HK-2 (cell line): Measurements from ENCODE around the gene TBC1D2.
"Not testable (repeated sequence)": the region's sequence is repeated elsewhere in the genome, so short reads cannot be mapped to it uniquely, and the experiment has no call there.

Source experiments
- DNase-seq: peaks from one replicate; pipeline ENCODE4 v3.0.0-alpha.2; 2018; ENCODE audit not compliant: unreplicated experiment

The TBC1D2 gene

GRCh38 chr9:98191671-98192502 lies 63.6 kb downstream of the TBC1D2 start:
- peak; percentile 36 for DNase-seq

- no peak for DNase-seq
These were observed 64.3 kb downstream of the TBC1D2 start for GRCh38 chr9:98191181-98191608.

- DNase-seq: no peak
These were observed 64.7 kb downstream of the TBC1D2 start for GRCh38 chr9:98190757-98191105.

- DNase-seq: no peak
These were observed 66.0 kb downstream of the TBC1D2 start for GRCh38 chr9:98189412-98189811.

GRCh38 chr9:98187926-98188325 lies 67.5 kb downstream of the TBC1D2 start:
- no peak for DNase-seq

DNA sequence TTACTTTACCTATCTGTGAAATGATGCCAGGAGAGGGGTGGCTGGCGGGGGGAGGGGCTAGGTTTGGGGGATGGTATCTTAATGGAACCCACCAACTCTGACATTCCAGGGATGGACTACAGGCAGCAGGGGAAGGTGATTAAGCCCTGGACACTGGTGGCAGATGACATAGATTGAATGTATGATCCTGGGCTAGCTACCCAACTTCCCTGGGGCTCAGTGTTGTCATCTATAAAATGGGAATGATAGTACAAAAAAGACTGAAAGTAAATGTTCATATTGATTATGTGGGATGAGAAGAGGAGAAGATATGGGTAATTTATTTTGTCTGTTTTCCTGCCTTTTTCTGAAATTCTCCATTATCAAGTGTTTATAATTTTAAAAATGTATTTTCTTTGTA lies 69.2 kb downstream of the TBC1D2 start:
- DNase-seq: no peak

DNA sequence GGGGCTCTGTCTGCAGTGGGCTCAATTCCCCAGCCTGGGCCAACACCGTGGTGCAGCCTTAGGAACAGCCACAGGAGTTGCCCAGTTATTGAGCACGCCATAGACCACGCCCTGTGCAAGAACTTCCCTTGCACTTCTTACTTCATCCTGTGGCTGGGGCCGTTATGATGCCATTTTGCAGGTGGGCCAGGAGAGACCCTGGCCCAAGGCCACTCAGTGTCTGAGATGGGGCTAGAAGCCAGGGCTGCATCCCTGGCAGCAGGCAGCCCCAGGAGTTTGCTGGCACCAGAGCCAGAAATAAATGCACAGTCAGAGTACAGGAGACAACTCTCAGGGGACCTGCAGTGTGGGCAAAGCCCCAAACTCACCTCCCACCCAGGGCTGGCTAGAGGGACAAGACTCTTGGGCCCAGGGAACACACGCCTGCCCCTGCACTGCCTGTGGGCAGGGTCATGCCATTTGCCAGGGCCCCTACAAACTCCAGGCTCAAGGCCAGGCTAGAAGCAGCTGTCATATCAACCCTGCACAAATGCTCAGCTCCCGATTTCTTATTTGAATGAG lies 69.8 kb downstream of the TBC1D2 start:
- no peak for DNase-seq

DNA sequence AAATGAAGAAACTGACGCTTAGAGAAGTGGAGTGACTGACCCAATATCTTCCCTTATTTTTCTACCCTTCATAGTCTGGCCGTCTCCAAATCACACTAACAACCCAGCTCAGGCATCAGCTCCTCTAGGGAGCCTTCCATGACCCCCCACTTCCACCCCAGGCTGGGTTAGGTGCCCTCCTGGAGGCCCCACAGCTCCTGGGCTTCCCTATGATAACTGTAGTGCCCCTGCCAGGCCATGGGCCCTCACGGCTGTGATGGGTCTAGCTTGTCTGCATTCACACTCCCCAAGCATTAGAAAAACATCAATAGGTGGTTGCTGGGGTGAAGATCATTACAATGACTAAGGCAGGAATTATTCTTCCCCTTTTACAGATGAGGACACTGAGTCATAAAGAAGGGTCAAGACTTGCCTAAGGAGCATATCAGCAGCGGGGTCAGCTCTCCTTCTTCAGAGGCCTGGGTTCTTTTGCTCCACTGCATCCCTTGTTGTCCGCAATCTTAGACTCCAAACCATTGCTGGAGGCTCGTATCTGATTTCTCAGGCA lies 70.4 kb downstream of the TBC1D2 start:
- DNase-seq: no peak

DNA sequence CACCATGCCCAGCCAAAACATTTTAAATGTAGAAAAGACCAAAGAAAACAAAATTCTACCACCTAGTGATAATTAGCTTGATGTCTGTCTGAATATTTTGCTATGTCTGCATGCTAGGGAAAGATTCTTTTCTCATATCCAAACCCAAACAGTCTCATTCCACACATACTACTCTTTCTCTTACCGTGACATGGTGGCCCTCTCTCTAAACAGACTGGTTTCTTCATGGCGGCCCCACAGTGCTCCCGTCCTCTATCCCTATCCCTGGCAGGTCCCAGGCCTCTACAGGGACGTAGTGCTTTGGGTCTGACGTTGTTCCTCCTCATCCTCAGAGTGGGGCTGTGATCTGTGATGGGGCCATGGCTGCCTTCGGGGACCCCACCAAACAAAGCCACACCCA lies 71.1 kb downstream of the TBC1D2 start:
- DNase-seq: no peak

GRCh38 chr9:98182889-98183599 lies 72.4 kb downstream of the TBC1D2 start:
- DNase-seq: no peak

GRCh38 chr9:98182069-98182820 lies 73.2 kb downstream of the TBC1D2 start:
- DNase-seq: no peak

GRCh38 chr9:98181746-98182068 lies 73.7 kb downstream of the TBC1D2 start:
- DNase-seq: no peak

DNA sequence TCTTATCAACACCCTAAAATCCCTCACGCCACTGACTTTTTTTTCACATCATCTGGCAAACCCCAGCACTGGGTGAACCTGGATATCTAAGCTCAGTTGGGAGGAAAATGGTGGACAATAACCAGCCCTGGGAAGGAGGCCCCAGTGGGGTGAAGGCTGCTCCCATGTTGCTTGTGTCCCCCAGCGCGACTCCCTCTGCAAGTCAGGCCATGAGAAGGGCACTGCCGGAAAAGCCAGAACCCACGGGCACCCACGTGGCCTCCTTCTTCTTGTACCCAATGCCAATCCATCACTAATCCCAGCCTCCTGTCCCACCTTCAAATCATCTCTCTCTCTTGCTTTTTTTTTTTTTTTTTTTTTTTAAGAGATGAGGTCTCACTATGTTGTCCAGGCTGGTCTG lies 74.5 kb downstream of the TBC1D2 start:
- no peak for DNase-seq

- no peak for DNase-seq
These were observed 76.3 kb downstream of the TBC1D2 start for GRCh38 chr9:98178874-98179850.

DNA sequence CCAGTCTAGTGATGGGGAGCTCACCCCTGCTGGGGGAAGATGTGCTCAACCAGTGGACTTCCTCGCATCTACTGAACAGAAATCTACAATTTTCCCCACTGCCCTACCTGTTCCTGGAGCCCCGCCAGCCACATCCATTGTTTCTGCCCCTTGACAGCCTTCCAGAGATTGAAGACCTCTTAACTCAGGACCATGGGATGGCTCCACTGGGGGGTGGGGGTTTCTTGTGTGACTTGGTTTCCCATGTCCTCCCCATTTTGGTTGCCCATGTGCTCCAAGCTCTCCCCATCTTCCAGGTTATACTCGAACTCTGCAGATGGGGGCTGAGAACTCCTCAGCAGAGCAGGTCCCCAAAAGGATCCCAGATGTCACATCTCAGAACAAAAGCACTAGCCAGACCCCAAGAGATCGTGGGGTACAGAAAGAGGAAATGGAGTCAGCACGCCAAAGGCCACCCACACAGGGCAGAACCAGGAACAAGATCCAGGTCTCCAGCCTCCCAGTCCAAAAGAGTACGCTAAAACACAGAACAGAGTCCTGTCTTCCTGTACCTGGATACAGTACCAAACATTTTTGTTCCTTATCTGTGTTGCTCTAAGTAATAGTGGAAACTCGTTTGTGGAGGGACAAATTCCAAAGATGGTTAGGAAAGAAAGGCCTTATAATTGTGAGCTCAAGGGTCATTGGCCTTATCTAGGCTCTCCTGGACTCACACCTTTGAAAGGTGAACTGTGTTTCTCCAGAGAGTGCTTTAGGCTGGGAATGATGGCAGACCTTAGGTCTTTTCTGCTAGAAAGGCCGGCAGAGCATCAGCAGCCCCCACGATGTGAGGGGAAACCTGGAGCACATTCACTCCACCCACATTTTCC lies 78.8 kb downstream of the TBC1D2 start:
- DNase-seq: no peak

- DNase-seq: no peak
These were observed 79.7 kb downstream of the TBC1D2 start for GRCh38 chr9:98175762-98176161.

DNA sequence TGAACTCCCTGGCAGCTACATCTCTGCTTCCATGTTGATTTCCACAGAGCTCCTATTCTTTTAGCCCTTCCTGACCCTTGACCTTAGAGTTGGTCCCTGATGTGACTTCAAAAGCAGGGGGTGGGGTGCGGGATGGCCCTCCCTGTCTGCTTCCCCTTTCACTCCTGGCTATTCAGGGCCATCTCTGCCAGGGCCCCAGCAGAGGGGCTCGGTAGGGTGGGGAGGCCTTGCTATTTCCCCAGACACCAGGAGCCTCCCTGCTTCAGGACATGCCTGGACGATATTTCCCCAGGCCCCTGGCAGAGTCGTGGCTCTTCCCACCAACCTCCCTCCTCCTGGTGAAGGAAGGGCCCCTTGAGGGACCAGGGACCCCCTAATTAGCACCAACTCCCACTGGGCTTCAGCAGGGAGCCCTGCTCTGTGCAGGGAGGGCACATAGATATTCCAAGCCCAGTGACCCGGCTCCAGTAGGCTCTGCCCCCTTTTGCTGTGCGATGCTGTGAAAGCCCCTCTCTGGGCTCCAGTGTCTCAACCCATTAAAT lies 80.3 kb downstream of the TBC1D2 start:
- no peak for DNase-seq

- not testable (repeated sequence) for DNase-seq
These were observed 80.9 kb downstream of the TBC1D2 start for GRCh38 chr9:98174502-98174918.

- DNase-seq: no peak
These were observed 82.3 kb downstream of the TBC1D2 start for GRCh38 chr9:98173181-98173580.

DNA sequence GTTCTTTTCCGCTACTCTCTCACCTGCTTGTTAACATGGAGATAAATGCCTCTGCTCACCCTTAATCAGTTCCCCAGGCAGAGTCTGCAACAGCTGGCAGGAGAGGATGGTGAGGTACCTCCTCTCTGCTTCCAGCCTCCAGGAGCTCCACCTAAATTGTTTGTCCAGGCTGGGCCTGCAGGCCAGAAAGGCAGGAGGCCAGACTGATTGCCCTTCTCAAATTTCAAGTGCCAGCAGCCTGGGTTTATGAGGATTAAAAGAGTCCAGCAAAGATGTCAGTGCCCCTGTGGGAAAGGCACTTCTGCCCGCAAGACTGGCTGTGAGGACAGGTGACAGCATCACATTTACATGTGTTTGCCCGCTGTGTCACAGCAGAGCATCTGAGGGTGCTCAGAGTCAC lies 82.8 kb downstream of the TBC1D2 start:
- DNase-seq: no peak
